Effector memory CD4-positive, alpha-beta T cell (primary cell): ENCODE measurements around the gene PIP4P1.

ENCODE experiments used
- DNase-seq, 3 donors: peaks; one replicate each; pipeline ENCODE4 v3.0.0-alpha.2; 2020
- H3K27ac ChIP-seq: 2 replicates; pipeline ENCODE4 v1.7.0; 2013; ENCODE audit warnings: mild to moderate bottlenecking, low read length, moderate library complexity; ENCODE audit not compliant: insufficient read depth, poor library complexity, severe bottlenecking
- H3K27me3 ChIP-seq: replicated peaks from 2 replicates; pipeline ENCODE4 v1.7.0; 2013; ENCODE audit warnings: mild to moderate bottlenecking, low read length; ENCODE audit not compliant: insufficient read depth, control insufficient read depth, poor library complexity, severe bottlenecking
- H3K36me3 ChIP-seq: 2 replicates; pipeline ENCODE4 v1.7.0; 2013; ENCODE audit warnings: mild to moderate bottlenecking, low read length, moderate library complexity; ENCODE audit not compliant: control insufficient read depth, insufficient read depth
- H3K4me1 ChIP-seq: 2 replicates; pipeline ENCODE4 v1.7.0; 2013; ENCODE audit warnings: low read length, mild to moderate bottlenecking; ENCODE audit not compliant: control insufficient read depth, insufficient read depth, poor library complexity, severe bottlenecking
- H3K4me3 ChIP-seq: 2 replicates; pipeline ENCODE4 v1.7.0; 2013; ENCODE audit warnings: low read length, low read depth, mild to moderate bottlenecking; ENCODE audit not compliant: insufficient read depth, poor library complexity, severe bottlenecking
- H3K9me3 ChIP-seq: 2 replicates; pipeline ENCODE4 v1.7.0; 2013; ENCODE audit warnings: mild to moderate bottlenecking, low read length, moderate library complexity; ENCODE audit not compliant: control insufficient read depth

PIP4P1 gene

DNA sequence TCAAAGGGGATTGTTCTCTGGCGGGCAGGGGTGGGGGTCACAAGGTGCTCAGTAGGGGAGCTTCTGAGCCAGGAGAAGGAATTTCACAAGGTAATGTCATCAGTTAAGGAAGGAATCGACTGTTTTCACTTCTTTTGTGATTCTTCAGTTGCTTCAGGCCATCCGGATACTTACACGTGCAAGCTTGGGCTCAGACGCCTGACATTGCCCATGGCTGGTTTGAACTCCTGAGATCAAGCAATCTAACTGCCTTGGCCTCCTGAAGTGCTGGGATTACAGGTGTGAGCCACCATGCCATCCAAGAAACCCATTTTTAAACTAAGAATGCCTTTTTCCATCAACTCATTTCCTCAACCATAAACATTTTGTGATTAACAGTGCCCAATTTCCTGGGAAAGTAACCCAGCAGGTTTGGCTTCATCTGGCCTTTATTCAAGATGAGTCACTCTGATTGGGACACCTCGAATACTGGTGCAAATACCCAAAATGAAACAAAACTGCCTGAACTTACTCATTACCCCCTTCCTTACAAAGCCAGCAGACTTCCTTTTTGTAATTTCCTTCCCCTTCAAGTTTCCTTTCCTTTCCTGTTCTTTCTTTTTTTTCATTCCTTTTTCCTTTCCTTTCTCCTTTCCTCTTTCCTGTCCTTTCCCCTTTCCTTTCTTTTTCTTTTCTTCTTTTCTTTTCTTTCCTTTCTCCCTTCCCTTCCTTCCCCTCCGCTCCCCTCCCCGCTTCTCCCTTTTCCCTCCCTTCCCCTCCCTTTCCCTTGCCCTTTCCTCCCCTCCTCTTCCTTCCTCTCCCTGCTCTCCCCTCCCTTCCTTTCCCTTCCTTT, 33.9 kb upstream of the PIP4P1 start:
- Histone ChIP-seq H3K4me3 (no peak overlapping the region), H3K27me3 (no peaks in the 10 kb centered on the region), H3K4me1 (peaks cover 8% of the 10 kb centered on the region), H3K9me3 (no peaks in the 10 kb centered on the region), H3K36me3 (no peaks in the 10 kb centered on the region), H3K27ac (no peak overlapping the region)
- DNase-seq, result no peak

DNA sequence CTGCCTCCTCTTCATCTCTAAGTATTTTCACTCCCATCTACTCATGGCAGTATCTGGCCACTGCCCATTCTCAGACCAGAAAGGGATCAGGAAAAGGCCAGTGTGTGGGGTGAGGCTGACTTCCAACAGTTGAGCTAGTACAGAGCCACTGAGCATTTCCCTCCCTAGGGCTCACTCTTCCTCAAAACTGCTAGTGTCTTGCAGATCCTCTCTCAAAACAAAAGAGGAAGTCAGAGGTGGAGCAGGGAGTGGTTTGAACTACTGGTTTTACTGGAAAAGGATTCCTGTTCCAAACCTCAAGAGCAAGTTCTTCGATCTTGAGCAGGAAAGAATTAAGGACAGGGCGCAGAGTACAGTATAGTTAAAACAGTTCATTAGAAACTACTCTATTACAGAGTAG, 32.4 kb upstream of the PIP4P1 start:
- peaks cover 22% of the 10 kb centered on the region for H3K4me1 ChIP-seq
- H3K27me3 ChIP-seq, result no peaks in the 10 kb centered on the region
- DNase-seq, result no peak
- no peaks in the 10 kb centered on the region for H3K9me3 ChIP-seq
- H3K36me3 ChIP-seq, result no peaks in the 10 kb centered on the region
- no peak overlapping the region for H3K27ac ChIP-seq
- no peak overlapping the region for H3K4me3 ChIP-seq

DNA sequence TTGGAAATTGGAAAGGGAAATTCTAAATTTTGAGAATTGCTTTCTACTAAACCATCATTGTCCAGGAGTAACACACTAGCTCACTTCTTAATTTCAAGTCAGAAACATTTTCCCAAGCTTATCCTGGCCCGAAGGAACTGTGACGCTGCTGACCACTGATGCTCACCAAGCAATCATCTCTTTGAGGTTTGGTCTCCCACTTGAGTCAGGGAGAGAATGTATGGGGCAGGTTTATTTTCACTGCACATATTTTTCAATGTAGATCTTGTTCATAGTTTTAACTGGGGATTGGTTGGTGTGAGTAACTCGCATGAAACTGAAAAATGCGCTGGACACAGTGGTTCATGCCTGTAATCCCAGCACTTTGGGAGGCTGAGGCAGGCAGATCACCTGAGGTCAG, 31.3 kb upstream of the PIP4P1 start:
- Histone ChIP-seq H3K9me3 (no peaks in the 10 kb centered on the region), H3K36me3 (no peaks in the 10 kb centered on the region), H3K27me3 (no peaks in the 10 kb centered on the region), H3K4me3 (no peak overlapping the region), H3K4me1 (peaks cover 24% of the 10 kb centered on the region), H3K27ac (no peak overlapping the region)
- no peak for DNase-seq

DNA sequence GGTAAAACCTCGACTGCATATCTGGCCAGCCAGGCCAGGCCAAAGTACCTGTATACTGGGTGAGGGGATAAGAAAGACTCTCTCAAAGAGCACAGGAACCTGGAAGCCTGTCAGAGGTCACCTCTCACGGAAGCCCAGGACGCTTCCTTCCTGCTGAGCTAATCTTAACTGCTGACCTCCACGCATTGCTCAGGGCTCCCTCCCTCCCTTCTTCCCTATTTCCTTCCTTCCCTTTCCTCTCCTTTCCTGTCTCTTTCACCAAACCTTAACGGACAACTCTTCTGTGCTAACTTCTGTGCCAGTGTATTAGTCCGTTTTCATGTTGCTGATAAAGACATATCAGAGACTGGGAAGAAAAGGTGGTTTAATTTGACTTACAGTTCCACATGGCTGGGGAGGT, 29.3 kb upstream of the PIP4P1 start:
- H3K27me3 ChIP-seq, result no peaks in the 10 kb centered on the region

DNA sequence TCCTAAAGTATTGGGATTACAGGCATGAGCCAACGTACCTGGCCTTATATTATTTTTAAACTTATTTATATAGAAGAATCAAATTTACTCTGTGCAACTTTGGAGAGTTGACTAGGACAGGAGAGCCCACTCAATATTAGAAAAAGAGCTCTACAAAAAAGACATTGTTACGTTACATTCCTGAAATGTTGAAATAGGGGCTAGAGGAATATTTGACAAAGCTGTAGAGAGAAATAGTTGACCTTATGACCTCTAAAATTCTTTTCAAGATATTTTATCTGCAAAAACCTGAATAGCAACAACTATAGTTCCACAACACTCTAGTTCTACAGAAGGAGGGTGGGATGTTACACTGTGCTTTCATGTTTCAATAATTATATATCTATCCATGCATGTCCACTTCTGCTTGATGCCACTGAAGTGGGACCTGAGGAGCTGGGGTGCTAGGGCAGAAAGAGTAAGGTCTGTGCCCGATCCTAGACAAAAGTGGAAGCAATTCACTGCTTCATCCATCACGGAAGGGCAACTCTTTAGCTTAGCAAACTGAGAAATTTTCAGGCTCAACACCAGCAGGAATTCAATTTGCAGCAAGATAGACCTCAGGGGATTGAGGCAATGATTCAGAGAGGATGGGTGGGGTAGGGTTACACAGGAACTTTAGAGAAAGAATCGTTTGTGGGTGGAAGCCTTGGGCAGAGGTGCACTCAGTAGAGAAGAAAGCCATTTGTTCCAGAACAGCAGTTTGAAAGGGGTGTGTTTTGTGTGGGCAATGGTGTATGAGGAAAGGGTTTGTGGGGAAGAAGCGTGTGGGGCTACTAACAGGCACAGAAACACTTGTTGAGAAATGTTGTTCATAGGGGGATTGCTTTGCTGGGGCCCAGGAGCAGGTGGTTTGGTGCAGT, 28.1 kb upstream of the PIP4P1 start:
- H3K27ac ChIP-seq, result no peak overlapping the region
- H3K27me3 ChIP-seq, result no peaks in the 10 kb centered on the region
- no peaks in the 10 kb centered on the region for H3K9me3 ChIP-seq
- no peak for DNase-seq
- H3K36me3 ChIP-seq, result no peaks in the 10 kb centered on the region
- H3K4me3 ChIP-seq, result no peak overlapping the region
- peaks cover 34% of the 10 kb centered on the region for H3K4me1 ChIP-seq

More for the DNA sequence above, 29.3 kb upstream of the PIP4P1 start:
- no peak for DNase-seq
- H3K4me1 ChIP-seq, result peaks cover 34% of the 10 kb centered on the region
- no peaks in the 10 kb centered on the region for H3K9me3 ChIP-seq
- H3K27ac ChIP-seq, result no peak overlapping the region
- no peaks in the 10 kb centered on the region for H3K36me3 ChIP-seq
- H3K4me3 ChIP-seq, result no peak overlapping the region

DNA sequence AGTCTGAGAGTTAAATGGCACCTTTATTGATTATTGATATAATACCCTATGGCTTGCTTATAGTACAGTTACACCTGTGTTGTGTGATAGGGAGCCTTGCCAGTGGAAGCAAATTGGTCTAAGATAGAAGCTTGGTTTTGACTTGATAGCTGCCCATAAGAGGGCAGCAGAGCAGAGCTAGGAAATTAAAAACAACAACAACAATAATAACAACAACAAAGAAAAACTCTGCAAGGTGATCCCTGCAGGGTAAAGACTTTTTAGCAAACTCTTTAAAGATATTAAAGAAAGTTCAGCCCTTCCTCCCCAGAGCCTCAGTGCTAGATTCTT, 26.1 kb upstream of the PIP4P1 start:
- H3K36me3 ChIP-seq, result no peaks in the 10 kb centered on the region
- no peaks in the 10 kb centered on the region for H3K9me3 ChIP-seq
- H3K27me3 ChIP-seq, result no peaks in the 10 kb centered on the region
- H3K4me1 ChIP-seq, result peaks cover 34% of the 10 kb centered on the region
- H3K4me3 ChIP-seq, result no peak overlapping the region
- no peak for DNase-seq
- no peak overlapping the region for H3K27ac ChIP-seq

DNA sequence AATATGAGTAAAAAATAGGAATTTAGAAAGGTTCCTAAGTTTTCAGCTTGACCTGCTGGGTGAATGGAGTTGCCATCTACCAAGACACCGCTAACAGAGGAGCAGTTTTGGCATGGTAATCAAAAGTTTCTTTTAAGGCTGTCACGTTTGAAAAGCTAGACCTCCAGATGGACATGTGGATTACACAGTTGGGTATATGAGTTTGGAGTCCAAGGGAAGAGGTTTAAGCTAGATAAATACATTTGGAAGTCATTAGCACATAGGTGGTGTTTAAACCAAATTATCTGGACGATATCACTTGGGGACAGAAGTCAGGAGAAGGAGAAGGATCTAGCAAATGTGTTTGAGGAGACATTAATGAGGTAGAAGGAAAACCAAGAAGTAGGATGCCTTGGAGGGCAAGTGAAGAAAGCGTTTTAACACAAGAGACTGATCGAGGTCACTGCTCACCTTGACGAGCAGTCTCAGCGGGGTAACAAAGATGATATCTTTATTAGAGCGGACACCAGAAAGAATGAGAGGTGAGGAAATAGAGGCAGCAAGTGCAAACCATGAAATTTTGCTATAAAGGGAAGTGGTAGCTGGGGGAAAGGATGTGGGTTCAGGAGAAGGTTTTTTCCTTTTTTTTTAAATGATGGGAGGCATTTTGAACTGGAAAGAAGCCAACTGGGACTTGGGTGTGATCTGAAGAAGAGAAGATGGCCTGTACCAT, 25.6 kb upstream of the PIP4P1 start:
- H3K36me3 ChIP-seq, result no peaks in the 10 kb centered on the region
- no peak for DNase-seq
- no peak overlapping the region for H3K27ac ChIP-seq
- no peaks in the 10 kb centered on the region for H3K9me3 ChIP-seq
- H3K27me3 ChIP-seq, result no peaks in the 10 kb centered on the region
- H3K4me1 ChIP-seq, result peaks cover 34% of the 10 kb centered on the region
- no peak overlapping the region for H3K4me3 ChIP-seq

DNA sequence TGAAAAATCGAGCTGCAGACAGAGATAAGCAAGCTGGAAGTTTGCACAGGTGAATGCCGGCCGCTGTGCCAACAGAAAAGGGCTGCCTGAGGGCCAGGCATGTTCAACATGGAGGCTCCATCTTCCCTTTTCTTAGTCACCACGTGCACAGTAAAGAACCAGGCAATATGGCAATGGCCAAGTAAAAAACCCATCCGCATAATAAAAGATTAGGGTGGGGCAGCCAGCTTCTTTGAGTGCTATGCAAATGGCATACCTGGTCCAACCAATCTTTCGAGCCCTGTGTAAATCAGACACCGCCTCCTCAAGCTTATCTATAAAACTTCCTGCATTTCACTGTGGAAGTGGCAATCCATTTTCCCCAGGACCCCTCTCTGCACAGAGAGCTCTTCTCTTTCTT, 24.7 kb upstream of the PIP4P1 start:
- peaks cover 34% of the 10 kb centered on the region for H3K4me1 ChIP-seq
- H3K27ac ChIP-seq, result no peak overlapping the region
- H3K27me3 ChIP-seq, result no peaks in the 10 kb centered on the region
- H3K36me3 ChIP-seq, result no peaks in the 10 kb centered on the region
- DNase-seq, result no peak
- H3K4me3 ChIP-seq, result no peak overlapping the region
- no peaks in the 10 kb centered on the region for H3K9me3 ChIP-seq

DNA sequence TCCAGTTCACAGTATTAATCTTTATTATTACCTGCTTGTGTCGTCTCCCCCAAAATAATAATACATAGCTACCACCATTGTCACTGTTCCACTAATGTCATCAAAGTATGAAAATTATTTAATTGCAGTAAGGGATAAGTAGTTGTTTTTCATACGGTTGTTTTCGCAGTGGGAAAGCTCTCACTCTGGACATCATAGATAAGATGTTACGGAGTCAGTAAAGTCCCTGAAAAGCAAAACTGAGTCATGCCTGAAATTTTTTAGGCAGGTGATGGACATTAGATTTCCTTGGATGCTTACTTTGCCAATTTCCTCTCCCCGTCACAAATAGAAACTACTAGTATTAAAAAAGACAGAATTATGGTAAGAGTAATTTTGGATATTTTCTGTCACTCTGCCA, 21.1 kb upstream of the PIP4P1 start:
- Histone ChIP-seq H3K4me1 (peaks cover 26% of the 10 kb centered on the region), H3K27me3 (no peaks in the 10 kb centered on the region), H3K27ac (no peak overlapping the region), H3K9me3 (no peaks in the 10 kb centered on the region), H3K4me3 (no peak overlapping the region), H3K36me3 (no peaks in the 10 kb centered on the region)
- no peak for DNase-seq
